B cell (primary cell): ENCODE data around the gene ARHGAP26.

Experiments
- EZH2 ChIP-seq: IDR thresholded peaks from 2 replicates; pipeline ENCODE4 v1.6.1; 2012; ENCODE audit warnings: borderline replicate concordance, low read depth, mild to moderate bottlenecking, moderate library complexity, low read length; ENCODE audit not compliant: insufficient read depth, poor library complexity, severe bottlenecking
- TF ChIP-seq, protein P1 (sequence below): fragments of 200-600 bp; IDR thresholded peaks from one replicate; pipeline ENCODE4 v1.8.0; 2022; ENCODE audit warnings: antibody characterized with exemption, mild to moderate bottlenecking

GRCh38 chr5:142897328-142897727, 127.2 kb downstream of the ARHGAP26 start:
- TF ChIP-seq, protein P1, sequence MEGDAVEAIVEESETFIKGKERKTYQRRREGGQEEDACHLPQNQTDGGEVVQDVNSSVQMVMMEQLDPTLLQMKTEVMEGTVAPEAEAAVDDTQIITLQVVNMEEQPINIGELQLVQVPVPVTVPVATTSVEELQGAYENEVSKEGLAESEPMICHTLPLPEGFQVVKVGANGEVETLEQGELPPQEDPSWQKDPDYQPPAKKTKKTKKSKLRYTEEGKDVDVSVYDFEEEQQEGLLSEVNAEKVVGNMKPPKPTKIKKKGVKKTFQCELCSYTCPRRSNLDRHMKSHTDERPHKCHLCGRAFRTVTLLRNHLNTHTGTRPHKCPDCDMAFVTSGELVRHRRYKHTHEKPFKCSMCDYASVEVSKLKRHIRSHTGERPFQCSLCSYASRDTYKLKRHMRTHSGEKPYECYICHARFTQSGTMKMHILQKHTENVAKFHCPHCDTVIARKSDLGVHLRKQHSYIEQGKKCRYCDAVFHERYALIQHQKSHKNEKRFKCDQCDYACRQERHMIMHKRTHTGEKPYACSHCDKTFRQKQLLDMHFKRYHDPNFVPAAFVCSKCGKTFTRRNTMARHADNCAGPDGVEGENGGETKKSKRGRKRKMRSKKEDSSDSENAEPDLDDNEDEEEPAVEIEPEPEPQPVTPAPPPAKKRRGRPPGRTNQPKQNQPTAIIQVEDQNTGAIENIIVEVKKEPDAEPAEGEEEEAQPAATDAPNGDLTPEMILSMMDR = no peak
- TF ChIP-seq EZH2 = no peak
